ENCODE data around the gene SAMHD1. TPM values are rescaled to one million over a fixed set of nuclear protein-coding genes. Genes with fewer than 3 reads are reported as not detected.

SAMHD1 gene
- total RNA-seq, 5 donors from 2014 or later (not counting 1 experiment from before 2014, with no cell fraction given): 218 to 437 (median 244) TPM

GRCh38 chr20:36854348-36855240 is 96.9 kb downstream of the SAMHD1 start:
- no peaks in the 10 kb centered on the region for H3K36me3 Mint-ChIP-seq
- no peak overlapping the region for H3K27ac Mint-ChIP-seq
- Histone ChIP-seq H3K9me3 (no peaks in the 10 kb centered on the region), H3K27ac (ENCODE audit: low read length) (no peak overlapping the region), H3K4me3 (ENCODE audit: control insufficient read depth in 1 of 2, extremely low read depth in 1 of 2, low read length in 1 of 2) (no peak overlapping the region), H3K4me1 (ENCODE audit: control insufficient read depth in 1 of 2, extremely low read depth in 1 of 2, insufficient read depth in 2 of 2, low read length in 2 of 2) (peaks cover 6 to 18% of the 10 kb centered on the region in 2 experiments), H3K36me3 (ENCODE audit: control insufficient read depth in 2 of 2, extremely low read depth in 1 of 2, insufficient read depth in 1 of 2, low read length in 1 of 2) (peaks cover 0 to 3% of the 10 kb centered on the region in 2 donors), H3K27me3 (replicated peaks in 1 of 2; ENCODE audit: control insufficient read depth in 2 of 2, extremely low read depth in 1 of 2, insufficient read depth in 2 of 2, low read length in 1 of 2) (peaks cover 0 to 7% of the 10 kb centered on the region in 2 experiments)
- H3K4me3 Mint-ChIP-seq: no peak overlapping the region
- 94% methylated on average over 16 of the region's 21 CpGs for WGBS (ENCODE audit: insufficient coverage)
- no peak for DNase-seq
- CTCF ChIA-PET: interaction anchor here in 1 of 2 donors (1.0 kb wide), 1 partner anchor 63 kb away, joined by 4 read pairs; no protein-coding TSS in a partner anchor
- peaks cover 0 to 3% (median 0%) of the 10 kb centered on the region in 3 donors for H3K9me3 Mint-ChIP-seq
- H3K27me3 Mint-ChIP-seq: no peaks in the 10 kb centered on the region
- ATAC-seq (replicated peaks in 1 of 4): no peak
- POLR2A ChIA-PET: interaction anchor here (0.6 kb wide), 2 partner anchors 26 to 131 kb away, joined by 6 to 10 read pairs; no protein-coding TSS in a partner anchor
- peaks cover 15 to 21% (median 17%) of the 10 kb centered on the region in 3 donors for H3K4me1 Mint-ChIP-seq

GRCh38 chr20:36852187-36852586 is 99.3 kb downstream of the SAMHD1 start:
- Histone ChIP-seq H3K36me3 (ENCODE audit: control insufficient read depth in 2 of 2, extremely low read depth in 1 of 2, insufficient read depth in 1 of 2, low read length in 1 of 2) (peaks cover 0 to 3% of the 10 kb centered on the region in 2 donors), H3K27ac (ENCODE audit: low read length) (no peak overlapping the region), H3K4me1 (ENCODE audit: control insufficient read depth in 1 of 2, extremely low read depth in 1 of 2, insufficient read depth in 2 of 2, low read length in 2 of 2) (peaks cover 6 to 15% of the 10 kb centered on the region in 2 experiments), H3K27me3 (replicated peaks in 1 of 2; ENCODE audit: control insufficient read depth in 2 of 2, extremely low read depth in 1 of 2, insufficient read depth in 2 of 2, low read length in 1 of 2) (peaks cover 0 to 5% of the 10 kb centered on the region in 2 experiments), H3K4me3 (ENCODE audit: control insufficient read depth in 1 of 2, extremely low read depth in 1 of 2, low read length in 1 of 2) (no peak overlapping the region), H3K9me3 (no peaks in the 10 kb centered on the region)
- no peak overlapping the region for H3K27ac Mint-ChIP-seq
- no peaks in the 10 kb centered on the region for H3K27me3 Mint-ChIP-seq
- H3K4me1 Mint-ChIP-seq: peaks cover 14 to 18% (median 14%) of the 10 kb centered on the region in 3 donors
- no peak overlapping the region for H3K4me3 Mint-ChIP-seq
- H3K36me3 Mint-ChIP-seq: no peaks in the 10 kb centered on the region
- ChIA-PET CTCF (no interaction called here), POLR2A (no interaction called here)
- ATAC-seq (replicated peaks in 1 of 4) (no peak), DNase-seq (no peak)
- peaks cover 0 to 3% (median 0%) of the 10 kb centered on the region in 3 donors for H3K9me3 Mint-ChIP-seq
- 86% methylated on average over 11 of the region's 12 CpGs for WGBS (ENCODE audit: insufficient coverage)

- Mint-ChIP-seq H3K27me3 (no peaks in the 10 kb centered on the region), H3K4me1 (peaks cover 7 to 11% (median 7%) of the 10 kb centered on the region in 3 donors), H3K27ac (no peak overlapping the region), H3K9me3 (peaks cover 0 to 3% (median 0%) of the 10 kb centered on the region in 3 donors), H3K4me3 (no peak overlapping the region), H3K36me3 (no peaks in the 10 kb centered on the region)
- H3K27me3 ChIP-seq (replicated peaks in 1 of 2; ENCODE audit: control insufficient read depth in 2 of 2, extremely low read depth in 1 of 2, insufficient read depth in 2 of 2, low read length in 1 of 2): peaks cover 0 to 5% of the 10 kb centered on the region in 2 experiments
- DNase-seq (no peak), ATAC-seq (replicated peaks in 1 of 4) (no peak)
- ChIA-PET CTCF (no interaction called here), POLR2A (no interaction called here)
- WGBS (ENCODE audit: insufficient coverage): 100% methylated on average over 1 of the region's 2 CpGs
- H3K4me1 ChIP-seq (ENCODE audit: control insufficient read depth in 1 of 2, extremely low read depth in 1 of 2, insufficient read depth in 2 of 2, low read length in 2 of 2): peaks cover 4 to 8% of the 10 kb centered on the region in 2 experiments
- peaks cover 0 to 3% of the 10 kb centered on the region in 2 donors for H3K36me3 ChIP-seq (ENCODE audit: control insufficient read depth in 2 of 2, extremely low read depth in 1 of 2, insufficient read depth in 1 of 2, low read length in 1 of 2)
- no peak overlapping the region for H3K27ac ChIP-seq (ENCODE audit: low read length)
- H3K4me3 ChIP-seq (ENCODE audit: control insufficient read depth in 1 of 2, extremely low read depth in 1 of 2, low read length in 1 of 2): no peak overlapping the region
- no peaks in the 10 kb centered on the region for H3K9me3 ChIP-seq
These were observed 100.0 kb downstream of the SAMHD1 start for GRCh38 chr20:36851490-36851889.

- CTCF ChIA-PET: no interaction called here
- no peaks in the 10 kb centered on the region for H3K27me3 Mint-ChIP-seq
- peaks cover 0 to 3% (median 0%) of the 10 kb centered on the region in 3 donors for H3K9me3 Mint-ChIP-seq
- H3K36me3 Mint-ChIP-seq: no peaks in the 10 kb centered on the region
- Histone ChIP-seq H3K4me1 (ENCODE audit: control insufficient read depth in 1 of 2, extremely low read depth in 1 of 2, insufficient read depth in 2 of 2, low read length in 2 of 2) (peaks cover under 1 to 5% of the 10 kb centered on the region in 2 experiments), H3K27ac (ENCODE audit: low read length) (no peak overlapping the region), H3K27me3 (replicated peaks in 1 of 2; ENCODE audit: control insufficient read depth in 2 of 2, extremely low read depth in 1 of 2, insufficient read depth in 2 of 2, low read length in 1 of 2) (peaks cover 0 to 5% of the 10 kb centered on the region in 2 experiments), H3K36me3 (ENCODE audit: control insufficient read depth in 2 of 2, extremely low read depth in 1 of 2, insufficient read depth in 1 of 2, low read length in 1 of 2) (peaks cover 0 to 3% of the 10 kb centered on the region in 2 donors), H3K9me3 (no peaks in the 10 kb centered on the region), H3K4me3 (ENCODE audit: control insufficient read depth in 1 of 2, extremely low read depth in 1 of 2, low read length in 1 of 2) (no peak overlapping the region)
- DNase-seq (no peak), ATAC-seq (replicated peaks in 1 of 4) (no peak)
- 86% methylated on average over 4 of the region's 6 CpGs for WGBS (ENCODE audit: insufficient coverage)
- H3K4me3 Mint-ChIP-seq: no peak overlapping the region
- POLR2A ChIA-PET: no interaction called here
- peaks cover 0 to 4% (median under 1%) of the 10 kb centered on the region in 3 donors for H3K4me1 Mint-ChIP-seq
- no peak overlapping the region for H3K27ac Mint-ChIP-seq
These were observed 100.7 kb downstream of the SAMHD1 start for GRCh38 chr20:36850759-36851158.

- Histone ChIP-seq H3K27me3 (replicated peaks in 1 of 2; ENCODE audit: control insufficient read depth in 2 of 2, extremely low read depth in 1 of 2, insufficient read depth in 2 of 2, low read length in 1 of 2) (peaks cover 0 to 3% of the 10 kb centered on the region in 2 experiments), H3K4me3 (ENCODE audit: control insufficient read depth in 1 of 2, extremely low read depth in 1 of 2, low read length in 1 of 2) (no peak overlapping the region), H3K27ac (ENCODE audit: low read length) (no peak overlapping the region), H3K4me1 (ENCODE audit: control insufficient read depth in 1 of 2, extremely low read depth in 1 of 2, insufficient read depth in 2 of 2, low read length in 2 of 2) (peaks cover 0 to 6% of the 10 kb centered on the region in 2 experiments), H3K9me3 (no peaks in the 10 kb centered on the region), H3K36me3 (ENCODE audit: control insufficient read depth in 2 of 2, extremely low read depth in 1 of 2, insufficient read depth in 1 of 2, low read length in 1 of 2) (peaks cover 0 to 8% of the 10 kb centered on the region in 2 donors)
- no peak for DNase-seq
- peaks cover 0 to 3% (median 0%) of the 10 kb centered on the region in 3 donors for H3K4me1 Mint-ChIP-seq
- H3K36me3 Mint-ChIP-seq: no peaks in the 10 kb centered on the region
- CTCF ChIA-PET: no interaction called here
- H3K9me3 Mint-ChIP-seq: peaks cover 0 to 3% (median 0%) of the 10 kb centered on the region in 3 donors
- no peaks in the 10 kb centered on the region for H3K27me3 Mint-ChIP-seq
- POLR2A ChIA-PET: no interaction called here
- WGBS (ENCODE audit: insufficient coverage): 83% methylated on average over 7 of the region's 9 CpGs
- ATAC-seq (replicated peaks in 1 of 4): no peak
- H3K4me3 Mint-ChIP-seq: no peak overlapping the region
- no peak overlapping the region for H3K27ac Mint-ChIP-seq
These were observed 102.0 kb downstream of the SAMHD1 start for GRCh38 chr20:36849333-36850065.

- Histone ChIP-seq H3K4me1 (ENCODE audit: control insufficient read depth in 1 of 2, extremely low read depth in 1 of 2, insufficient read depth in 2 of 2, low read length in 2 of 2) (peaks cover 0 to 13% of the 10 kb centered on the region in 2 experiments), H3K36me3 (ENCODE audit: control insufficient read depth in 2 of 2, extremely low read depth in 1 of 2, insufficient read depth in 1 of 2, low read length in 1 of 2) (peaks cover 0 to 5% of the 10 kb centered on the region in 2 donors), H3K9me3 (no peaks in the 10 kb centered on the region), H3K27me3 (replicated peaks in 1 of 2; ENCODE audit: control insufficient read depth in 2 of 2, extremely low read depth in 1 of 2, insufficient read depth in 2 of 2, low read length in 1 of 2) (peaks cover 0 to 3% of the 10 kb centered on the region in 2 experiments), H3K4me3 (ENCODE audit: control insufficient read depth in 1 of 2, extremely low read depth in 1 of 2, low read length in 1 of 2) (no peak overlapping the region), H3K27ac (ENCODE audit: low read length) (no peak overlapping the region)
- DNase-seq: no peak
- no peak for ATAC-seq (replicated peaks in 1 of 4)
- Mint-ChIP-seq H3K4me1 (peaks cover 1 to 4% (median 2%) of the 10 kb centered on the region in 3 donors), H3K27me3 (no peaks in the 10 kb centered on the region), H3K4me3 (no peak overlapping the region), H3K9me3 (peaks cover 0 to 3% (median 0%) of the 10 kb centered on the region in 3 donors), H3K27ac (no peak overlapping the region), H3K36me3 (no peaks in the 10 kb centered on the region)
- ChIA-PET POLR2A (no interaction called here), CTCF (interaction anchor here in 1 of 2 donors (0.5 to 1.1 kb wide), 2 partner anchors 18 to 1720 kb away, joined by 3 to 4 read pairs; no protein-coding TSS in a partner anchor)
These were observed 102.8 kb downstream of the SAMHD1 start for GRCh38 chr20:36848677-36849076.
